K562 (cell line): ENCODE results near the gene LACTB. TPM values are rescaled to one million over a fixed set of nuclear protein-coding genes. Genes with fewer than 3 reads are reported as not detected.
A peak's percentile ranks its signal among the peaks of the same experiment; 100 is the strongest.

Experiments
- ATAC-seq: fragments of 200-7000 bp; cut with Tn5 transposase; 3 replicates; pipeline ENCODE4 v1.9.1; 2020; ENCODE audit warnings: moderate library complexity
- BruUV-seq: library from RNA; stranded (reverse); fragments of 400-500 nt; replicated peaks from 2 replicates; lab custom pipeline; 2021; lab: Mats Ljungman, UMichigan
- CTCF ChIA-PET: fragments of 300-600 bp; formaldehyde crosslinking; extraction: SDS; loops from one replicate; lab custom pipeline; 2021; ENCODE audit warnings: low intra/inter-chr PET ratio; lab: Yijun Ruan, JAX
- POLR2A ChIA-PET: fragments of 300-600, 350-650 bp; sonication (Branson Sonifier 250); formaldehyde crosslinking; extraction: SDS; loops from one replicate; lab custom pipeline; 2021; ENCODE audit warnings: antibody characterized with exemption, inconsistent platforms; lab: Yijun Ruan, JAX
- DNase-seq, 4 experiments: peaks; one replicate each; pipeline versions ENCODE4 v3.0.0 to v3.0.0-alpha.2; 2011 to 2018; ENCODE audit warnings: low spot score in 3 of 4, mixed read lengths in 3 of 4; ENCODE audit errors: extremely low read depth in 1 of 4
- FAIRE-seq: peaks from 2 replicates; lab custom pipeline; 2011; peaks lifted over from hg19 to GRCh38; lab: Jason Lieb, UNC
- H2AFZ ChIP-seq: 2 replicates; pipeline ENCODE4 v1.6.0; 2011; ENCODE audit warnings: low read depth, low read length, control low read depth, inconsistent platforms
- H3K27ac ChIP-seq: fragments of 200-600 bp; 3 replicates; pipeline ENCODE4 v1.8.0; 2011; ENCODE audit warnings: low read depth, mild to moderate bottlenecking, control low read depth, inconsistent platforms, low read length, moderate library complexity, mixed read lengths; ENCODE audit errors: extremely low read depth
- H3K27me3 ChIP-seq, 2 experiments: fragments of 300-600 bp in 1 of 2; 2 replicates in 1 of 2; 3 replicates in 1 of 2; pipeline versions ENCODE4 v1.6.0 to v1.8.0; 2011; ENCODE audit warnings: inconsistent platforms in 2 of 2, low read length in 2 of 2, mild to moderate bottlenecking in 1 of 2, mixed read lengths in 1 of 2, moderate library complexity in 1 of 2; ENCODE audit not compliant: control insufficient read depth in 2 of 2, insufficient read depth in 2 of 2
- H3K36me3 ChIP-seq: fragments of 300-600 bp; 3 replicates; pipeline ENCODE4 v1.8.0; 2011; ENCODE audit warnings: mild to moderate bottlenecking, low read length, inconsistent platforms; ENCODE audit not compliant: control insufficient read depth, insufficient read depth
- H3K4me1 ChIP-seq, 2 experiments: fragments of 200-600 bp in 1 of 2; replicated peaks in 1 of 2; 2 replicates in 1 of 2; 3 replicates in 1 of 2; pipeline versions ENCODE4 v1.5.1 to v1.8.0; 2011; ENCODE audit warnings: inconsistent platforms in 2 of 2, low read length in 2 of 2, mild to moderate bottlenecking in 1 of 2, mixed read lengths in 1 of 2, moderate library complexity in 1 of 2; ENCODE audit not compliant: control insufficient read depth in 2 of 2, insufficient read depth in 2 of 2
- H3K4me2 ChIP-seq: 2 replicates; pipeline ENCODE4 v1.6.1; 2011; ENCODE audit warnings: low read length, control low read depth, inconsistent platforms, mixed read lengths; ENCODE audit not compliant: insufficient read depth
- H3K4me3 ChIP-seq: fragments of 200-600 bp; sonication (generic), shearing (Covaris generic); 2 replicates; pipeline ENCODE4 v1.5.1; 2016; ENCODE audit warnings: control low read depth, inconsistent platforms
- H3K79me2 ChIP-seq: fragments of 200-600 bp; 3 replicates; pipeline ENCODE4 v1.8.0; 2011; ENCODE audit warnings: low read length, inconsistent platforms; ENCODE audit not compliant: control insufficient read depth, insufficient read depth
- H3K9ac ChIP-seq, 2 experiments: 2 replicates each; pipeline versions ENCODE4 v1.6.0 to v1.6.1; 2011; ENCODE audit warnings: low read depth in 2 of 2, low read length in 2 of 2, control low read depth in 1 of 2, inconsistent platforms in 1 of 2, mild to moderate bottlenecking in 1 of 2, mixed read lengths in 1 of 2; ENCODE audit not compliant: insufficient read depth in 1 of 2
- H3K9me1 ChIP-seq: one replicate; pipeline ENCODE4 v1.6.0; 2011; ENCODE audit warnings: inconsistent platforms, mild to moderate bottlenecking, low read length, moderate library complexity; ENCODE audit not compliant: control insufficient read depth, insufficient read depth
- H3K9me3 ChIP-seq: replicated peaks from 2 replicates; pipeline ENCODE4 v1.5.1; 2011; ENCODE audit warnings: low read depth, low read length, inconsistent platforms; ENCODE audit not compliant: control insufficient read depth, insufficient read depth
- H4K20me1 ChIP-seq: replicated peaks from 2 replicates; pipeline ENCODE4 v1.6.1; 2011; ENCODE audit warnings: low read length, inconsistent platforms, mixed read lengths; ENCODE audit not compliant: control insufficient read depth, insufficient read depth
- ATF6 ChIP-seq: sonication (generic); formaldehyde crosslinking; IDR thresholded peaks from 2 replicates; pipeline ENCODE4 v1.4.0; 2020; ENCODE audit warnings: mild to moderate bottlenecking, missing genetic modification reagents
- CTBP1 ChIP-seq: fragments of 450-650 bp; IDR thresholded peaks from 2 replicates; pipeline ENCODE4 v1.6.1; 2016; ENCODE audit warnings: borderline replicate concordance
- ELF1 ChIP-seq: fragments of 200-800 bp; sonication (Bioruptor generic); IDR thresholded peaks from 2 replicates; pipeline ENCODE4 v1.6.1; 2016; ENCODE audit warnings: missing genetic modification characterization, missing compliant biosample characterization
- GATAD2A ChIP-seq: fragments of 450-650 bp; IDR thresholded peaks from 2 replicates; pipeline ENCODE4 v1.6.1; 2017
- HMGN3 ChIP-seq: IDR thresholded peaks from 2 replicates; pipeline ENCODE4 v1.6.1; 2011; ENCODE audit warnings: borderline replicate concordance, low read depth, mild to moderate bottlenecking, mixed read lengths, low read length; ENCODE audit not compliant: insufficient read length; ENCODE audit errors: extremely low read depth
- HNRNPH1 ChIP-seq: fragments of 200-400 bp; formaldehyde crosslinking; optimal IDR thresholded peaks from 2 replicates; pipeline ENCODE3; 2017; ENCODE audit warnings: low read depth, mild to moderate bottlenecking, low read length, moderate library complexity
- ILK ChIP-seq: fragments of 450-650 bp; IDR thresholded peaks from 2 replicates; pipeline ENCODE4 v1.6.1; 2016; ENCODE audit warnings: missing genetic modification characterization, low read depth, mild to moderate bottlenecking, missing compliant biosample characterization, moderate library complexity, borderline replicate concordance
- JUND ChIP-seq, 2 experiments: IDR thresholded peaks; 2 replicates in 1 of 2; 3 replicates in 1 of 2; pipeline ENCODE4 v1.6.1; 2011; ENCODE audit warnings: borderline replicate concordance in 2 of 2, low read depth in 2 of 2, low read length in 2 of 2, improper control_type of control experiment in 1 of 2, missing biosample characterization in 1 of 2, missing genetic modification characterization in 1 of 2, missing genetic modification reagents in 1 of 2
- MAZ ChIP-seq, 2 experiments: fragments of 450-650 bp in 1 of 2; sonication (generic) in 1 of 2; formaldehyde crosslinking; IDR thresholded peaks in 1 of 2; conservative IDR thresholded peaks in 1 of 2; 2 replicates each; pipeline versions ENCODE4 v1.4.0 to v1.5.0; 2020; ENCODE audit warnings: mild to moderate bottlenecking in 1 of 2, missing genetic modification reagents in 1 of 2
- MTA2 ChIP-seq: fragments of 450-650 bp; IDR thresholded peaks from 2 replicates; pipeline ENCODE4 v1.6.1; 2016; ENCODE audit warnings: low read depth
- SIN3A ChIP-seq, 2 experiments: fragments of 150-350 bp in 1 of 2; IDR thresholded peaks; 2 replicates each; pipeline ENCODE4 v1.6.1; 2011 to 2016; ENCODE audit warnings: borderline replicate concordance in 2 of 2, low read depth in 2 of 2, low read length in 2 of 2, mild to moderate bottlenecking in 2 of 2, moderate library complexity in 2 of 2; ENCODE audit not compliant: control insufficient read depth in 1 of 2
- SPI1 ChIP-seq: IDR thresholded peaks from 2 replicates; pipeline ENCODE4 v1.6.1; 2011; ENCODE audit warnings: low read depth, low read length, control low read depth, borderline replicate concordance
- ZBTB17 ChIP-seq: fragments of 450-650 bp; formaldehyde crosslinking; IDR thresholded peaks from 2 replicates; pipeline ENCODE4 v1.4.0; 2020; ENCODE audit warnings: mild to moderate bottlenecking
- ZNF277 ChIP-seq: fragments of 250-450 bp; sonication (Bioruptor Pico); IDR thresholded peaks from 2 replicates; pipeline ENCODE4 v1.8.0; 2022; ENCODE audit warnings: inconsistent platforms, mild to moderate bottlenecking, moderate library complexity, borderline replicate concordance
- ZNF696 ChIP-seq: fragments of 250-450 bp; sonication (Bioruptor Pico); conservative IDR thresholded peaks from 2 replicates; pipeline ENCODE4 v1.4.0; 2020; ENCODE audit warnings: mild to moderate bottlenecking, moderate library complexity
- ZNF740 ChIP-seq, 3 experiments: fragments of 200-800 bp in 1 of 3; sonication (Bioruptor generic) in 1 of 3; sonication (generic) in 1 of 3; formaldehyde crosslinking in 1 of 3; IDR thresholded peaks; 2 replicates each; pipeline versions ENCODE4 v1.6.1 to v1.8.0; 2016 to 2022; ENCODE audit warnings: mild to moderate bottlenecking in 2 of 3, missing compliant biosample characterization in 2 of 3, missing genetic modification characterization in 2 of 3, missing genetic modification reagents in 1 of 3
- WGBS: fragments of 100-300 bp; shearing (Covaris generic); methylation state at CpG from one replicate; pipeline ENCODE4 v1.1.6; 2016; ENCODE audit warnings: low coverage, mixed read lengths; ENCODE audit not compliant: insufficient coverage; ENCODE audit errors: missing lambda C conversion rate; 5-methylcytosine and 5-hydroxymethylcytosine counted together
- in situ Hi-C: fragments of 300-500 bp; cut with MboI; formaldehyde crosslinking; loops from 4 replicates; pipeline ENCODE4 v1.15.0; 2018; ENCODE audit warnings: inconsistent platforms, mixed read lengths
- intact Hi-C: fragments of 100-400 bp; cut with micrococcal nuclease; formaldehyde crosslinking; loops from 2 replicates; pipeline ENCODE4 v1.14.2; 2022
- polyA plus RNA-seq, 8 experiments: library from polyadenylated mRNA; depleted of rRNA in 4 of 8; stranded (reverse) in 5 of 8; unstranded in 3 of 8; fragments of >200 nt; fragmentation: Nextera tagmentation in 2 of 8; fragmentation: Illumina TruSeq in 1 of 8; extraction: Ambion mirVana in 2 of 8; extraction: Trizol in 1 of 8; gene quantifications; 2 replicates each; pipeline versions ENCODE4 v1.2.1 to v1.2.3, GENCODE V29; 2011 to 2014; ENCODE audit warnings: inconsistent platforms in 1 of 8, missing spikeins in 1 of 8
- total RNA-seq, 7 experiments: library from RNA; depleted of rRNA in 6 of 7; stranded (reverse); fragments of >200 nt in 6 of 7; fragmentation: Illumina TruSeq in 2 of 7; extraction: Trizol in 2 of 7; gene quantifications; 2 replicates each; pipeline versions ENCODE4 v1.2.1 to v1.2.3, GENCODE V29; 2011 to 2021; ENCODE audit warnings: low replicate concordance in 1 of 7

LACTB gene
- total and polyA plus RNA-seq, 9 of the 15 experiments (the other 6 are each of a cell fraction or from before 2014, with no cell fraction given): 3.1 to 15.5 (median 9.8) TPM

DNA sequence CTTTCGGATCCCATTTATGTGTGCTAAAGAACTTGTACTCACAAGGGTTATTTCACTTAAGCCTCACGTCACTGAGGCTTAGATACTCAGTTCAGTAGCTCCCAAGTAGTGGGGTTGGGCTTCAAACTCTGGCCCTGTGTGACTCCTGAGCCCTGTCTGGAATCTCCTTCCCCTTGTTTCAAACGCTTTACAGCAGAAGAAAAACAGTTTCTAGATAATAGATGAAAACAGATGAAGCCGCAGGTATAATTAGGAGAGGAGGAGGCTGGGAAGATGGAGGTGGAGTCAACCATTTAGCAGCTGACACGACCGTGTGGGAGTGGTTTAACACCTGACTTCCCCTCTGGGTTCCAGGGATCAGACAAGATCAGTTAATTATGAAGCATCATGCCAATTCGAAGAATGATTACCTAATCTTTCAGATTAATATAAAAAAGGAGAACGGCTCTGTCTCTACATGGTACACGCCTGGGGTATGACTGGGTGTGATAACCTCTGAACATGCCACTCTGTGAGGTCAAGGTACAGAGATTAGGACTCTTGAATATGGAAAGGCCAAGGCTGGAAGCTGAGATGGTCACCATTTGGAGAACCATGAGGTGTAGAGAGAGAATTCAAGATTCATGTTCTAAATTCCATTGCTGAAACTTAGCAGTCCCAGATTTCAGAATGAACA lies 48.0 kb upstream of the LACTB start:
- H3K27me3 ChIP-seq: no peaks in the 10 kb centered on the region
- intact Hi-C loops (no loop called here), in situ Hi-C loops (no loop called here)
- H3K79me2 ChIP-seq: no peaks in the 10 kb centered on the region
- no peak overlapping the region for H3K9ac ChIP-seq
- BruUV-seq: no TSS peak
- DNase-seq (peak in 2 of 4 experiments; percentile 36 to 42), ATAC-seq (peak; percentile 68), FAIRE-seq (no peak)
- peaks cover 5 to 30% of the 10 kb centered on the region in 2 experiments; a peak in 3 of 5 replicates for H3K4me1 ChIP-seq
- ChIA-PET POLR2A (interaction anchor here (0.6 to 2.7 kb wide), 7 partner anchors 8 to 123 kb away, joined by 3 to 13 read pairs (median 5); no protein-coding TSS in a partner anchor), CTCF (no interaction called here)
- peak overlapping the region; percentile 6; the same call in 1 of the 2 replicates for H3K4me2 ChIP-seq
- no peaks in the 10 kb centered on the region for H3K9me3 ChIP-seq
- H3K36me3 ChIP-seq: no peaks in the 10 kb centered on the region
- no peak overlapping the region for H3K27ac ChIP-seq
- peak overlapping the region; percentile 30 for H2AFZ ChIP-seq
- H3K9me1 ChIP-seq: no peaks in the 10 kb centered on the region
- 14% methylated on average over 9 of the region's 9 CpGs for WGBS
- no peak overlapping the region for H3K4me3 ChIP-seq
- H4K20me1 ChIP-seq: no peaks in the 10 kb centered on the region
- TF ChIP-seq ZNF740 (CRISPR knock-in tag; IDR thresholded peaks at IDR 0.05) (no peak), ZNF740 (tag; IDR thresholded peaks at IDR 0.05) (no peak), MTA2 (no peak), GATAD2A (no peak), HNRNPH1 (no peak), ELF1 (tag) (no peak), SPI1 (peak; percentile 58; the same call in 1 of the 2 replicates), ILK (tag) (no peak), JUND (IDR thresholded peaks at IDR 0.05; ENCODE audit: borderline replicate concordance, low read depth, low read length) (no peak), JUND (tag; IDR thresholded peaks at IDR 0.05; ENCODE audit: borderline replicate concordance, low read depth, low read length) (peak; percentile 34; the same call in 1 of the 3 replicates), ZBTB17 (CRISPR knock-in tag) (no peak), HMGN3 (no peak), ZNF277 (CRISPR knock-in tag) (no peak), MAZ (CRISPR knock-in tag; conservative IDR thresholded peaks at IDR 0.05 in 1 of 2, IDR thresholded peaks at IDR 0.05 in 1 of 2) (no peak), SIN3A (IDR thresholded peaks at IDR 0.05; ENCODE audit: borderline replicate concordance in 2 of 2, control insufficient read depth in 1 of 2, low read depth in 2 of 2, low read length in 2 of 2) (no peak), ZNF696 (CRISPR knock-in tag) (no peak), CTBP1 (peak; percentile 25; the same call in 1 of the 2 replicates), ATF6 (no peak)
